Measurements from ENCODE around the gene CD72.

- TF ChIP-seq, protein P1, sequence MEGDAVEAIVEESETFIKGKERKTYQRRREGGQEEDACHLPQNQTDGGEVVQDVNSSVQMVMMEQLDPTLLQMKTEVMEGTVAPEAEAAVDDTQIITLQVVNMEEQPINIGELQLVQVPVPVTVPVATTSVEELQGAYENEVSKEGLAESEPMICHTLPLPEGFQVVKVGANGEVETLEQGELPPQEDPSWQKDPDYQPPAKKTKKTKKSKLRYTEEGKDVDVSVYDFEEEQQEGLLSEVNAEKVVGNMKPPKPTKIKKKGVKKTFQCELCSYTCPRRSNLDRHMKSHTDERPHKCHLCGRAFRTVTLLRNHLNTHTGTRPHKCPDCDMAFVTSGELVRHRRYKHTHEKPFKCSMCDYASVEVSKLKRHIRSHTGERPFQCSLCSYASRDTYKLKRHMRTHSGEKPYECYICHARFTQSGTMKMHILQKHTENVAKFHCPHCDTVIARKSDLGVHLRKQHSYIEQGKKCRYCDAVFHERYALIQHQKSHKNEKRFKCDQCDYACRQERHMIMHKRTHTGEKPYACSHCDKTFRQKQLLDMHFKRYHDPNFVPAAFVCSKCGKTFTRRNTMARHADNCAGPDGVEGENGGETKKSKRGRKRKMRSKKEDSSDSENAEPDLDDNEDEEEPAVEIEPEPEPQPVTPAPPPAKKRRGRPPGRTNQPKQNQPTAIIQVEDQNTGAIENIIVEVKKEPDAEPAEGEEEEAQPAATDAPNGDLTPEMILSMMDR (IDR thresholded peaks at IDR 0.05; ENCODE audit: insufficient read depth, low read depth, low read length), result no peak
- no peak for TF ChIP-seq EZH2 (IDR thresholded peaks at IDR 0.05; ENCODE audit: insufficient read depth, low read length)
These were observed 665 bp downstream of the CD72 start for GRCh38 chr9:35617548-35617947.

All from astrocyte (in vitro differentiated cells and primary cell).